H9 (cell line): ENCODE measurements around the gene JSRP1. TPM values are rescaled to one million over a fixed set of nuclear protein-coding genes. Genes with fewer than 3 reads are reported as not detected.
A peak's percentile ranks its signal among the peaks of the same experiment; 100 is the strongest.

Source experiments
- DNase-seq: peaks from one replicate; pipeline ENCODE4 v3.0.0-alpha.2; 2017
- H2AFZ ChIP-seq: one replicate; pipeline ENCODE4 v1.6.1; 2013; ENCODE audit warnings: mild to moderate bottlenecking, low read length, control low read depth, moderate library complexity
- H2AK5ac ChIP-seq: 2 replicates; pipeline ENCODE4 v1.6.1; 2013; ENCODE audit warnings: low read length, control low read depth, mixed read lengths; ENCODE audit not compliant: insufficient read length
- H2BK120ac ChIP-seq: one replicate; pipeline ENCODE4 v1.6.1; 2013; ENCODE audit warnings: low read depth, mild to moderate bottlenecking, low read length, control low read depth, inconsistent platforms; ENCODE audit not compliant: poor library complexity, severe bottlenecking
- H2BK12ac ChIP-seq: 2 replicates; pipeline ENCODE4 v1.6.1; 2013; ENCODE audit warnings: low read length, control low read depth, mixed read lengths, low read depth; ENCODE audit not compliant: insufficient read length
- H2BK15ac ChIP-seq: 2 replicates; pipeline ENCODE4 v1.6.1; 2013; ENCODE audit warnings: low read depth, low read length, control low read depth
- H2BK20ac ChIP-seq: one replicate; pipeline ENCODE4 v1.6.1; 2013; ENCODE audit warnings: low read depth, mild to moderate bottlenecking, low read length, control low read depth, inconsistent platforms; ENCODE audit not compliant: poor library complexity, severe bottlenecking
- H2BK5ac ChIP-seq: 2 replicates; pipeline ENCODE4 v1.6.1; 2013; ENCODE audit warnings: low read length, control low read depth, mixed read lengths; ENCODE audit not compliant: insufficient read length
- H3K14ac ChIP-seq: 2 replicates; pipeline ENCODE4 v1.6.1; 2013; ENCODE audit warnings: low read length, control low read depth; ENCODE audit not compliant: insufficient read depth
- H3K18ac ChIP-seq: 2 replicates; pipeline ENCODE4 v1.6.1; 2013; ENCODE audit warnings: low read depth, mild to moderate bottlenecking, mixed read lengths, low read length, control low read depth; ENCODE audit not compliant: insufficient read length
- H3K23ac ChIP-seq: 2 replicates; pipeline ENCODE4 v1.6.1; 2013; ENCODE audit warnings: low read length, control low read depth, mixed read lengths, low read depth; ENCODE audit not compliant: insufficient read length
- H3K23me2 ChIP-seq: 2 replicates; pipeline ENCODE4 v1.6.1; 2013; ENCODE audit warnings: low read depth, mild to moderate bottlenecking, mixed read lengths, low read length, control low read depth; ENCODE audit not compliant: insufficient read length, poor library complexity, severe bottlenecking
- H3K27ac ChIP-seq: 2 replicates; pipeline ENCODE4 v1.5.1; 2013; ENCODE audit warnings: low read length, control low read depth, mixed read lengths, low read depth; ENCODE audit not compliant: insufficient read length
- H3K27me3 ChIP-seq: 2 replicates; pipeline ENCODE4 v1.6.1; 2013; ENCODE audit warnings: low read length, control low read depth, inconsistent platforms; ENCODE audit not compliant: insufficient read depth
- H3K4ac ChIP-seq: 2 replicates; pipeline ENCODE4 v1.6.1; 2013; ENCODE audit warnings: low read depth, mild to moderate bottlenecking, control low read depth, inconsistent platforms, low read length, moderate library complexity
- H3K4me1 ChIP-seq: 2 replicates; pipeline ENCODE4 v1.6.1; 2013; ENCODE audit warnings: low read length, control low read depth, inconsistent platforms; ENCODE audit not compliant: insufficient read depth
- H3K4me2 ChIP-seq: 2 replicates; pipeline ENCODE4 v1.6.1; 2013; ENCODE audit warnings: low read length, control low read depth, mixed read lengths; ENCODE audit not compliant: insufficient read length, insufficient read depth
- H3K56ac ChIP-seq: 2 replicates; pipeline ENCODE4 v1.6.1; 2013; ENCODE audit warnings: low read depth, mild to moderate bottlenecking, mixed read lengths, low read length, control low read depth; ENCODE audit not compliant: insufficient read length
- H3K79me1 ChIP-seq: 2 replicates; pipeline ENCODE4 v1.6.1; 2013; ENCODE audit warnings: low read depth, mild to moderate bottlenecking, moderate library complexity, low read length, control low read depth, inconsistent platforms; ENCODE audit not compliant: insufficient read depth, poor library complexity, severe bottlenecking
- H3K79me2 ChIP-seq: 2 replicates; pipeline ENCODE4 v1.6.1; 2013; ENCODE audit warnings: low read length, control low read depth, inconsistent platforms; ENCODE audit not compliant: insufficient read depth
- H3K9ac ChIP-seq: 2 replicates; pipeline ENCODE4 v1.6.1; 2013; ENCODE audit warnings: low read length, control low read depth, mixed read lengths; ENCODE audit not compliant: insufficient read length; ENCODE audit errors: extremely low read depth
- H3K9me3 ChIP-seq: one replicate; pipeline ENCODE4 v1.6.1; 2013; ENCODE audit warnings: low read depth, low read length, inconsistent platforms; ENCODE audit not compliant: control insufficient read depth
- H3T11ph ChIP-seq: one replicate; pipeline ENCODE4 v1.6.1; 2013; ENCODE audit warnings: mild to moderate bottlenecking, low read length, control low read depth, inconsistent platforms
- H4K20me1 ChIP-seq: one replicate; pipeline ENCODE4 v1.6.1; 2013; ENCODE audit not compliant: control insufficient read depth, insufficient read length, insufficient read depth
- H4K5ac ChIP-seq: 2 replicates; pipeline ENCODE4 v1.6.1; 2013; ENCODE audit warnings: low read depth, mild to moderate bottlenecking, mixed read lengths, low read length, control low read depth; ENCODE audit not compliant: insufficient read length
- H4K8ac ChIP-seq: replicated peaks from 2 replicates; pipeline ENCODE4 v1.6.1; 2013; ENCODE audit warnings: low read length, control low read depth, mixed read lengths, low read depth; ENCODE audit not compliant: insufficient read length
- H4K91ac ChIP-seq: 2 replicates; pipeline ENCODE4 v1.6.1; 2013; ENCODE audit warnings: low read depth, mild to moderate bottlenecking, moderate library complexity, mixed read lengths, low read length, control low read depth; ENCODE audit not compliant: insufficient read length
- H3K27ac Mint-ChIP-seq, 3 experiments: 2 replicates in 2 of 3; 3 replicates in 1 of 3; pipeline ENCODE4 v1.8.0; 2020 to 2021; ENCODE audit warnings: mixed read lengths in 3 of 3, mild to moderate bottlenecking in 1 of 3, moderate library complexity in 1 of 3
- H3K27me3 Mint-ChIP-seq: 2 replicates; pipeline ENCODE4 v1.8.0; 2021; ENCODE audit warnings: low read depth, mild to moderate bottlenecking, moderate library complexity, mixed read lengths
- H3K36me3 Mint-ChIP-seq, 3 experiments: 2 replicates in 2 of 3; 3 replicates in 1 of 3; pipeline ENCODE4 v1.8.0; 2020 to 2021; ENCODE audit warnings: low read depth in 3 of 3, mixed read lengths in 3 of 3; ENCODE audit not compliant: insufficient read depth in 1 of 3
- H3K4me1 Mint-ChIP-seq, 2 experiments: 2 replicates each; pipeline ENCODE4 v1.8.0; 2020; ENCODE audit warnings: mixed read lengths in 2 of 2
- H3K4me3 Mint-ChIP-seq, 2 experiments: 2 replicates in 1 of 2; 3 replicates in 1 of 2; pipeline ENCODE4 v1.8.0; 2020 to 2021; ENCODE audit warnings: mild to moderate bottlenecking in 2 of 2, mixed read lengths in 2 of 2, moderate library complexity in 1 of 2
- H3K9me3 Mint-ChIP-seq, 2 experiments: 2 replicates in 1 of 2; 3 replicates in 1 of 2; pipeline ENCODE4 v1.8.0; 2020; ENCODE audit warnings: mild to moderate bottlenecking in 2 of 2, mixed read lengths in 2 of 2, moderate library complexity in 1 of 2
- CTCF ChIP-seq: fragments of 200-600 bp; sonication (generic); conservative IDR thresholded peaks from 3 replicates; pipeline ENCODE4 v1.8.0; 2021; ENCODE audit warnings: antibody characterized with exemption, mild to moderate bottlenecking
- WGBS: extraction: QIAGEN DNeasy Blood & Tissue Kit; methylation state at CpG from one replicate; pipeline ENCODE4 v1.1.7; 2013; ENCODE audit warnings: missing lambda C conversion rate, low lambda C conversion rate, mixed read lengths; ENCODE audit not compliant: insufficient read length; ENCODE audit errors: extremely low coverage; 5-methylcytosine and 5-hydroxymethylcytosine counted together
- total RNA-seq: library from RNA; stranded (reverse); gene quantifications from 2 replicates; pipeline ENCODE4 v1.2.1, GENCODE V29; 2021

The JSRP1 gene
- total RNA-seq, 1 experiment from 2014 or later = 0.90 TPM

- Histone ChIP-seq H3K18ac (no peak overlapping the region), H3K23ac (no peak overlapping the region), H3K4me2 (peak overlapping the region; percentile 47), H2BK15ac (no peak overlapping the region), H3K27ac (no peak overlapping the region), H2AFZ (no peak overlapping the region), H2BK12ac (no peak overlapping the region), H4K5ac (no peak overlapping the region), H3K79me2 (peaks cover 39% of the 10 kb centered on the region), H2BK5ac (no peak overlapping the region), H2BK20ac (no peak overlapping the region), H3K56ac (no peak overlapping the region), H2BK120ac (no peak overlapping the region), H3K4ac (no peak overlapping the region), H2AK5ac (no peak overlapping the region), H3K9ac (peak overlapping the region; percentile 29), H4K91ac (no peak overlapping the region), H4K8ac (no peak overlapping the region), H3K4me1 (peaks cover 4% of the 10 kb centered on the region; the same call in 1 of the 2 replicates), H4K20me1 (no peaks in the 10 kb centered on the region), H3K27me3 (no peaks in the 10 kb centered on the region), H3K23me2 (peaks cover 9% of the 10 kb centered on the region), H3K14ac (no peak overlapping the region), H3T11ph (no peak overlapping the region), H3K79me1 (no peaks in the 10 kb centered on the region), H3K9me3 (no peaks in the 10 kb centered on the region)
- Mint-ChIP-seq H3K4me3 (peak overlapping the region; percentile 96 to 97), H3K9me3 (peaks cover 0 to 3% of the 10 kb centered on the region in 2 experiments; a peak in 1 of 5 replicates), H3K4me1 (peaks cover 36 to 45% of the 10 kb centered on the region in 2 experiments), H3K36me3 (peaks cover 14 to 52% (median 46%) of the 10 kb centered on the region in 3 experiments), H3K27ac (no peak overlapping the region), H3K27me3 (no peaks in the 10 kb centered on the region; the same call in 1 of the 2 replicates)
- no peak for DNase-seq
- no CpG with 5 or more reads among the region's 28 CpGs for WGBS
- no peak for TF ChIP-seq CTCF
Measured at GRCh38 chr19:2236064-2236313, 20.2 kb downstream of the JSRP1 start.
